Heart left ventricle (tissue), 16 donors: ENCODE results near the gene EIF6. TPM values are rescaled to one million over a fixed set of nuclear protein-coding genes. Genes with fewer than 3 reads are reported as not detected.

Experiments used
- ATAC-seq, 4 donors: fragments of 200-7000 bp; cut with Tn5 transposase; one replicate each; pipeline ENCODE4 v1.9.1; 2020 to 2022; ENCODE audit warnings: moderate library complexity in 4 of 4, mild to moderate bottlenecking in 3 of 4, moderate number of reproducible peaks in 1 of 4
- DNase-seq, 5 donors: peaks; one replicate each; pipeline ENCODE4 v3.0.0-alpha.2; 2020
- H3K27ac ChIP-seq, 12 donors: fragments of 200-600 bp; sonication (generic) in 4 of 12; one replicate each; pipeline versions ENCODE4 v1.5.0 to v1.8.0; 2016 to 2022; ENCODE audit warnings: mild to moderate bottlenecking in 2 of 12
- H3K27me3 ChIP-seq, 9 donors: fragments of 200-600 bp; sonication (generic) in 2 of 9; one replicate each; pipeline versions ENCODE4 v1.5.1 to v1.8.0; 2016 to 2022; ENCODE audit warnings: mild to moderate bottlenecking in 3 of 9
- H3K36me3 ChIP-seq, 9 donors: fragments of 200-600 bp; sonication (generic) in 2 of 9; one replicate each; pipeline versions ENCODE4 v1.5.0 to v1.8.0; 2018 to 2022; ENCODE audit warnings: mild to moderate bottlenecking in 2 of 9
- H3K4me1 ChIP-seq, 12 donors: fragments of 200-600 bp; sonication (generic) in 4 of 12; one replicate each; pipeline versions ENCODE4 v1.5.0 to v1.8.0; 2016 to 2022; ENCODE audit warnings: mild to moderate bottlenecking in 3 of 12
- H3K4me3 ChIP-seq, 12 donors: fragments of 200-600 bp; sonication (generic) in 4 of 12; one replicate each; pipeline versions ENCODE4 v1.5.0 to v1.8.0; 2017 to 2022; ENCODE audit warnings: mild to moderate bottlenecking in 9 of 12, moderate library complexity in 4 of 12
- H3K9me3 ChIP-seq, 12 donors: fragments of 200-600 bp; sonication (generic) in 4 of 12; one replicate each; pipeline versions ENCODE4 v1.5.0 to v1.8.0; 2016 to 2022; ENCODE audit warnings: mild to moderate bottlenecking in 1 of 12
- CTCF ChIP-seq, 12 donors: fragments of 200-600 bp; sonication (generic) in 4 of 12; IDR thresholded peaks; one replicate each; pipeline versions ENCODE4 v1.5.0 to v1.8.0; 2018 to 2022; ENCODE audit warnings: antibody characterized with exemption in 12 of 12, mild to moderate bottlenecking in 5 of 12
- POLR2A ChIP-seq, 2 donors: fragments of 450-650 bp; IDR thresholded peaks; one replicate each; pipeline ENCODE4 v1.6.1; 2017; ENCODE audit warnings: antibody characterized with exemption in 2 of 2, mild to moderate bottlenecking in 2 of 2, moderate library complexity in 2 of 2
- WGBS, 4 donors: extraction: QIAGEN DNeasy Blood & Tissue Kit in 2 of 4; methylation state at CpG; one replicate each; pipeline versions ENCODE4 v1.1.5 to v1.1.7; 2013 to 2018; 5-methylcytosine and 5-hydroxymethylcytosine counted together
- intact Hi-C, 10 donors: fragments of 100-400 bp; cut with DNase I; formaldehyde crosslinking; loops; one replicate each; pipeline versions ENCODE4 v1.11.1 to v1.14.2; 2022
- polyA plus RNA-seq, 2 donors: library from polyadenylated mRNA; stranded (reverse); fragments of 200-250 nt; gene quantifications; one replicate each; pipeline ENCODE4 v1.2.3, GENCODE V29; 2013
- total RNA-seq, 9 donors: library from RNA; depleted of rRNA in 2 of 9; stranded (reverse); fragments of >200 nt in 2 of 9; fragmentation: NEBNext Ultra II Directional in 3 of 9; extraction: Animal tissue kit (Norgen Biotek cat#: 25700) in 3 of 9; gene quantifications; one replicate each; pipeline versions ENCODE4 v1.1.0 to v1.2.4, GENCODE V29; 2016 to 2023
- donor health status: ischemic (EF 13 %, LVEDD 7.1; RV severe dilation, severe dysfunction).
- donor health status: healthy with polysubstance abuse.
- donor health status: DM: no; HTN: yes; CAD: no.
- donor health status: DM: no; HTN: no; CAD: no.
- donor health status: ischemic (EF 25% LVEDD 6.9; RV normal size, moderate dysfunction).
- donor health status: ischemic (EF 25% LVEDD 5.7; RV mildly dilated, moderate dysfunction).
- donor health status: healthy.
- donor health status: DM: yes; HTN: yes; CAD: no.
- donor health status: ischemic (EF 35%, LVEDD 5.7; RV mildly dilated, moderate dysfunction).
- donor health status: nonischemic (EF 11% LVEDD 7.7; RV severe dilation, severe dysfunction).
- donor health status: DM: yes; HTN: yes; CAD: no.
- donor health status: PGD.
- donor health status: ischemic (EF 29% LVEDD 5.4; RV normal size, mild dysfunction).
- donor health status: nonischemic (EF 23%, LVEDD 6.1; RV moderate dilation, normal function).

EIF6 gene
- total and polyA plus RNA-seq, 11 donors = 27.5 to 150 (median 42.1) TPM

DNA sequence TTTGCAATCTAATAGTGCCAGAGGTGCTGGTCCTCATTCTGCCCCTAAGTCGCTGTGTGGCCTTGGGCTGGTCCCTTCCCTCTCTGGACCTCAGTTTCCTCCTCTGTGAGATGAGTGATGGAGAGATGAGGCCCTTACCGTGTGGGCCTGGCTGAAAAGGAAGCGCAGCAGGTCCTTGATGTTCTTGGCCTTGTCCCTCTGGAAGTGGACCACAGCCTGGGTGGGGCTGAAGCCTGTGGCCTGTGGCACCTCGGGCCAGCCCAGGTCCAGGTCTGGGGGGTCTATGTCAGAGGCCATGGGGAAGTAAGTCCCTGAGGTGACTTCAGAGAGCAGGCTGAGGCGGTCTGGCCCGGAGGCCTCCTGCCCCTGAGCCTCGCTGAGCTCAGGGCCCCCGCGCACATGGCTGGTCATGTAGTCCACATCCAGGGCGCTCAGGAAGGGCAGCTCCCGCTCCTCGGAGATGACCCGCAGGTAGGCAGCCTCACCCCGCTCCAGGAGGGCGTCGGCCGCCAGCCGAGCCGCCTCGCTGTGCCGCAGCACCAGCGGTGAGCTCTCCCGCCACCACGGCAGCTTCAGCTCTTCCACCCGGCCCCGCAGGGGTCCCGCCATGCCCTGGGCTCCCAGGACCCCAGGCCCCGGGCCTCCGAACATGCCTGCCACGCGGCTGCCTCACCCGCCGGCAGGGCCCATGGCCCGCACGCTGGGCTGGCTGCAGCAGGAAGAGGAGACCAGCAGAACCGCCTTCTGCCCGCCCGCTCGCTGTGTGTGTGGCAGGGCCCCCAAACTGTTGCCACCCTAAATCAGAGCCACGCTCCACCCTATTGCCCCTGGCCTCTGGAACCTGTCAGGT lies 7.3 kb upstream of the EIF6 start, which contains the start of gene FAM83C:
Gene FAM83C (minus strand): TSS at position 772 of the 850 bp plus-strand sequence. CDS start 121 bp downstream, at position 651.
- H3K9me3 ChIP-seq = no peaks in the 10 kb centered on the region
- TF ChIP-seq CTCF (IDR thresholded peaks at IDR 0.05) (no peak), POLR2A (IDR thresholded peaks at IDR 0.05) (no peak)
- no peak for ATAC-seq
- H3K36me3 ChIP-seq = no peaks in the 10 kb centered on the region
- peak in 1 of 5 donors; percentile 58 for DNase-seq
- 78 to 82% (median 80%) methylated on average over 28 to 40 of the region's 40 CpGs for whole genome bisulfite sequencing, 4 donors
- peaks cover 0 to 8% (median 0%) of the 10 kb centered on the region in 12 donors for H3K4me1 ChIP-seq
- intact Hi-C loops = no loop called here
- no peak within 1 kb of the TSS for H3K27ac ChIP-seq
- H3K4me3 ChIP-seq = no peak within 1 kb of the TSS
- peaks cover 0 to 37% (median 4%) of the 10 kb centered on the region in 9 donors for H3K27me3 ChIP-seq

DNA sequence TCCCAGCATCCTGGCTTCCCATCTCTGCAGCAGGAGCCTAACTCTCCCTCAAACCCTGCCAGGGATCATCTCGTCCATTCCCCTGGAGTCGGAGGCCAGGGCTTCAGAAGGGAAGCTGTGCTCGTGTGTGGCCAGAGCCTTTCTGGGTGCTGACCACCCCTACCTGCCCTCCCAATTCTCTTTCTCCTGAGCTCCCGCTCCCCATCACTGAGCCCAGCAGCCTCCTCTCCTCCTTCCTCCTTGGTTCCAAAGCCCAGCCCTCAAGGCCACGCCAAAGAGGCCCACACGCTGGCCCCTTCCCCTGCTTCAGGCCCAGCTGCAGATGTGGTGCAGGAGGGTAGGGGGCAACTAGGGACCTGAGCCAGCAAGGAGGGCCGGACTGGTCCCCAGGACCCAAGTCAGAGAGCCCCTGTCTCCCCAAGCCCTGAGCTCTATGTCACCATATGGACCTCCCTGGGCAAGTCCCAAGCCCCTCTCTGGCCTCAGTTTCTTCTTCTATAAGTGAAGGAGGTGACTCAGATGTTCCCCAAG lies 6.4 kb upstream of the EIF6 start:
- no peak for ATAC-seq
- WGBS, 4 donors = 73 to 86% (median 82%) methylated on average over 7 of the region's 7 CpGs
- intact Hi-C loops = no loop called here
- Histone ChIP-seq H3K27me3 (peaks cover 0 to 32% (median 4%) of the 10 kb centered on the region in 9 donors), H3K36me3 (no peaks in the 10 kb centered on the region), H3K4me3 (no peak overlapping the region), H3K4me1 (peaks cover 0 to 3% (median 0%) of the 10 kb centered on the region in 12 donors), H3K9me3 (no peaks in the 10 kb centered on the region), H3K27ac (no peak overlapping the region)
- DNase-seq = peak in 1 of 5 donors; percentile 48
- TF ChIP-seq POLR2A (IDR thresholded peaks at IDR 0.05) = no peak
- TF ChIP-seq CTCF (IDR thresholded peaks at IDR 0.05) = no peak

DNA sequence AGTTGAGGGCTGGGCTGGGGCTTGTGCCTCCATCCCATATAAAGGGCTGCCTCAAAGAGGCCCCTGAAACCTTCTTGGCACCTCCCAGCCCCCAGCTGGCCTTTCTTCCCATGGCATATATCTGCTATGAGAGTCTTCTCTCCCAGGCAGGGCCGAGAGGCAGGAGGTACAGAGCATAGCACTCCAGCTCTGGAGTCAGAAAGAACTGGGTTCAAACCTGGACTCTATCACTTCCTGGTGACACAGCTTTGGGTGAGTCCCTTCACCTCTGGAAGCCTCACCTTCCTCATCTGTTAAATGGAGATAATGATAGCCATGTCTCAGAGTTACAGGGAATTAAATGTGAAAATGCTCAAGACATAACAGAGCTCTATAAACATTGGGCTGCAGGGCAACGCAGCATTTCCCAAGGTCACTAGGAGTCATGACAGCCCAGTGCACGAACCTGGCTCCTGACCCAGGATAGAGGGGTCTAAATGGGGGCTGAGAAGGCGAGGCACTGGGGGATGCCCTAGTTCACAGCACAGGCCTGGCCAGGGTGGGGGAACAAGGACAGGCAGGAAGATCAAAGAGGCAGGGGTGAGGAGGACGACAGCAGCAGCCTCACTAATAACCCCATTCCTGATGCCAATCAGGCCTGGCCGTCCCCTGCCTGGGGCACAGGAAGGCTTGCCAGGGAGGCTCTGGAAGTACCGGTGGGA lies 5.8 kb upstream of the EIF6 start:
- DNase-seq (peak in 1 of 5 donors; percentile 12), ATAC-seq (no peak)
- TF ChIP-seq POLR2A (IDR thresholded peaks at IDR 0.05) (no peak), CTCF (IDR thresholded peaks at IDR 0.05) (no peak)
- Histone ChIP-seq H3K4me3 (no peak overlapping the region), H3K27me3 (peaks cover 0 to 26% (median 4%) of the 10 kb centered on the region in 9 donors), H3K4me1 (peaks cover 0 to 2% (median 0%) of the 10 kb centered on the region in 12 donors), H3K36me3 (no peaks in the 10 kb centered on the region), H3K9me3 (no peaks in the 10 kb centered on the region), H3K27ac (no peak overlapping the region)
- intact Hi-C loops = no loop called here
- WGBS, 4 donors = 63 to 80% (median 69%) methylated on average over 7 of the region's 7 CpGs
